ENCODE data around the gene PODNL1. TPM values are rescaled to one million over a fixed set of nuclear protein-coding genes. Genes with fewer than 3 reads are reported as not detected.

PODNL1 gene
- total RNA-seq, 1 donor from 2014 or later = 8.9 TPM

GRCh38 chr19:13942023-13942684, 3.9 kb upstream of the PODNL1 start:
- H3K27ac Mint-ChIP-seq (ENCODE audit: unreplicated experiment) = no peak overlapping the region
- H3K27me3 Mint-ChIP-seq (ENCODE audit: unreplicated experiment) = no peaks in the 10 kb centered on the region
- H3K36me3 Mint-ChIP-seq (ENCODE audit: unreplicated experiment) = no peaks in the 10 kb centered on the region
- no peak for TF ChIP-seq CTCF (IDR thresholded peaks at IDR 0.05; ENCODE audit: partially characterized antibody, unreplicated experiment)
- H3K4me1 Mint-ChIP-seq (ENCODE audit: low read depth, unreplicated experiment) = peaks cover 2% of the 10 kb centered on the region
- no peak for DNase-seq
- H3K4me3 Mint-ChIP-seq (ENCODE audit: unreplicated experiment) = no peak overlapping the region
- H3K9me3 Mint-ChIP-seq (ENCODE audit: unreplicated experiment) = no peaks in the 10 kb centered on the region

GRCh38 chr19:13937479-13938300, 527 bp downstream of the PODNL1 start:
- no peak overlapping the region for H3K27ac Mint-ChIP-seq (ENCODE audit: unreplicated experiment)

GRCh38 chr19:13935765-13936510, 2.3 kb downstream of the PODNL1 start:
- Mint-ChIP-seq H3K4me1 (ENCODE audit: low read depth, unreplicated experiment) (peaks cover 9% of the 10 kb centered on the region), H3K4me3 (ENCODE audit: unreplicated experiment) (peak overlapping the region; percentile 74), H3K27me3 (ENCODE audit: unreplicated experiment) (peaks cover 6% of the 10 kb centered on the region), H3K36me3 (ENCODE audit: unreplicated experiment) (no peaks in the 10 kb centered on the region), H3K27ac (ENCODE audit: unreplicated experiment) (peak overlapping the region; percentile 78), H3K9me3 (ENCODE audit: unreplicated experiment) (peaks cover 5% of the 10 kb centered on the region)
- DNase-seq = peak; percentile 83
- no peak for TF ChIP-seq CTCF (IDR thresholded peaks at IDR 0.05; ENCODE audit: partially characterized antibody, unreplicated experiment)

More at GRCh38 chr19:13937479-13938300, 527 bp downstream of the PODNL1 start:
- Mint-ChIP-seq H3K4me1 (ENCODE audit: low read depth, unreplicated experiment) (peaks cover 9% of the 10 kb centered on the region), H3K4me3 (ENCODE audit: unreplicated experiment) (peak overlapping the region; percentile 77), H3K36me3 (ENCODE audit: unreplicated experiment) (no peaks in the 10 kb centered on the region), H3K27me3 (ENCODE audit: unreplicated experiment) (peaks cover 6% of the 10 kb centered on the region), H3K9me3 (ENCODE audit: unreplicated experiment) (peaks cover 3% of the 10 kb centered on the region)
- peak; percentile 65 for DNase-seq
- TF ChIP-seq CTCF (IDR thresholded peaks at IDR 0.05; ENCODE audit: partially characterized antibody, unreplicated experiment) = no peak

- Mint-ChIP-seq H3K9me3 (ENCODE audit: unreplicated experiment) (peaks cover 5% of the 10 kb centered on the region), H3K36me3 (ENCODE audit: unreplicated experiment) (no peaks in the 10 kb centered on the region), H3K27ac (ENCODE audit: unreplicated experiment) (peak overlapping the region; percentile 21), H3K27me3 (ENCODE audit: unreplicated experiment) (peaks cover 6% of the 10 kb centered on the region), H3K4me3 (ENCODE audit: unreplicated experiment) (peak overlapping the region; percentile 53), H3K4me1 (ENCODE audit: low read depth, unreplicated experiment) (peaks cover 9% of the 10 kb centered on the region)
- TF ChIP-seq CTCF (IDR thresholded peaks at IDR 0.05; ENCODE audit: partially characterized antibody, unreplicated experiment) = no peak
- DNase-seq = no peak
Measured at GRCh38 chr19:13934785-13935109, 3.5 kb downstream of the PODNL1 start.

All from glutamatergic neuron (in vitro differentiated cells).